Keratinocyte (primary cell): ENCODE data around the gene SREBF1. TPM values are rescaled to one million over a fixed set of nuclear protein-coding genes. Genes with fewer than 3 reads are reported as not detected.

Source experiments
- DNase-seq: peaks from one replicate; pipeline ENCODE4 v3.0.0-alpha.2; 2011; ENCODE audit warnings: low read depth, missing footprints, low spot score
- FAIRE-seq: peaks from 2 replicates; lab custom pipeline; 2011; peaks lifted over from hg19 to GRCh38; lab: Jason Lieb, UNC
- H2AFZ ChIP-seq: 2 replicates; pipeline ENCODE4 v1.6.0; 2012; ENCODE audit warnings: low read length, control low read depth, inconsistent platforms; ENCODE audit not compliant: control insufficient read depth
- H3K27ac ChIP-seq: 2 replicates; pipeline ENCODE4 v1.5.1; 2011; ENCODE audit warnings: low read length; ENCODE audit not compliant: control insufficient read depth, insufficient read depth
- H3K27me3 ChIP-seq: 3 replicates; pipeline ENCODE4 v1.6.0; 2011; ENCODE audit warnings: low read length; ENCODE audit not compliant: control insufficient read depth, insufficient read depth; ENCODE audit errors: extremely low read depth
- H3K36me3 ChIP-seq, 2 experiments: 2 replicates in 1 of 2; 3 replicates in 1 of 2; pipeline ENCODE4 v1.5.1; 2011; ENCODE audit warnings: low read length in 2 of 2, mild to moderate bottlenecking in 1 of 2; ENCODE audit not compliant: control insufficient read depth in 2 of 2, insufficient read depth in 2 of 2; ENCODE audit errors: extremely low read depth in 1 of 2
- H3K4me1 ChIP-seq: 3 replicates; pipeline ENCODE4 v1.5.1; 2011; ENCODE audit warnings: low read length; ENCODE audit not compliant: control insufficient read depth, insufficient read depth; ENCODE audit errors: extremely low read depth
- H3K4me2 ChIP-seq: 3 replicates; pipeline ENCODE4 v1.6.0; 2011; ENCODE audit warnings: low read depth, low read length; ENCODE audit not compliant: control insufficient read depth, insufficient read depth; ENCODE audit errors: extremely low read depth
- H3K4me3 ChIP-seq, 3 experiments: fragments of 200-600 bp in 1 of 3; sonication (generic) in 1 of 3; 2 replicates in 2 of 3; 3 replicates in 1 of 3; pipeline ENCODE4 v1.5.1; 2011 to 2016; ENCODE audit warnings: low read length in 3 of 3, mild to moderate bottlenecking in 3 of 3, control low read depth in 2 of 3, inconsistent platforms in 1 of 3, low read depth in 1 of 3, mixed read lengths in 1 of 3, mixed run types in 1 of 3, moderate library complexity in 1 of 3; ENCODE audit not compliant: control insufficient read depth in 2 of 3, insufficient read depth in 2 of 3; ENCODE audit errors: extremely low read depth in 1 of 3
- H3K79me2 ChIP-seq: 2 replicates; pipeline ENCODE4 v1.6.0; 2012; ENCODE audit warnings: low read length; ENCODE audit not compliant: control insufficient read depth, insufficient read depth
- H3K9ac ChIP-seq: 3 replicates; pipeline ENCODE4 v1.6.0; 2011; ENCODE audit warnings: low read length; ENCODE audit not compliant: control insufficient read depth, insufficient read depth; ENCODE audit errors: extremely low read depth
- H3K9me1 ChIP-seq: 3 replicates; pipeline ENCODE4 v1.6.0; 2011; ENCODE audit warnings: low read length; ENCODE audit not compliant: control insufficient read depth, insufficient read depth; ENCODE audit errors: extremely low read depth
- H3K9me3 ChIP-seq: 2 replicates; pipeline ENCODE4 v1.5.1; 2012; ENCODE audit warnings: low read depth, low read length; ENCODE audit not compliant: control insufficient read depth
- H4K20me1 ChIP-seq: 3 replicates; pipeline ENCODE4 v1.6.0; 2011; ENCODE audit warnings: low read length; ENCODE audit not compliant: control insufficient read depth, insufficient read depth; ENCODE audit errors: extremely low read depth
- EZH2 ChIP-seq: IDR thresholded peaks from one replicate; pipeline ENCODE4 v1.6.1; 2012; ENCODE audit warnings: inconsistent platforms, mild to moderate bottlenecking, low read length, moderate library complexity
- dilution Hi-C: fragments of 300-500 bp; cut with MboI; formaldehyde crosslinking; loops from one replicate; pipeline ENCODE4 v1.7.0; 2020; ENCODE audit warnings: low sequenced_read_pairs; ENCODE audit not compliant: extremely low pct_ligation_motif_present
- polyA plus RNA-seq, 5 experiments: library from polyadenylated mRNA; depleted of rRNA in 3 of 5; stranded (reverse) in 3 of 5; stranded (forward) in 1 of 5; unstranded in 1 of 5; fragments of >200 nt; gene quantifications; 1 replicate in 1 of 5; 2 replicates in 3 of 5; 3 replicates in 1 of 5; pipeline versions ENCODE4 v1.2.1 to v1.2.3, GENCODE V29; 2011 to 2012; ENCODE audit warnings: missing spikeins in 2 of 5, low read depth in 1 of 5, low replicate concordance in 1 of 5
- TF ChIP-seq, protein P1 (sequence below), 3 experiments: IDR thresholded peaks in 1 of 3; conservative IDR thresholded peaks in 1 of 3; optimal IDR thresholded peaks in 1 of 3; 2 replicates in 2 of 3; 3 replicates in 1 of 3; pipeline versions ENCODE3 to v1.5.1; 2011; ENCODE audit warnings: low read length in 3 of 3, mild to moderate bottlenecking in 3 of 3, moderate library complexity in 2 of 3, control low read depth in 1 of 3, inconsistent platforms in 1 of 3; ENCODE audit not compliant: insufficient read depth in 2 of 3; ENCODE audit errors: extremely low read depth in 1 of 3

Gene SREBF1
- polyA plus RNA-seq, 1 donor (not counting 4 experiments of a cell fraction or from before 2014, with no cell fraction given) = 51.7 TPM

GRCh38 chr17:17836250-17836817 lies 452 bp downstream of the SREBF1 start:
- H2AFZ ChIP-seq = peak overlapping the region; percentile 26

DNA sequence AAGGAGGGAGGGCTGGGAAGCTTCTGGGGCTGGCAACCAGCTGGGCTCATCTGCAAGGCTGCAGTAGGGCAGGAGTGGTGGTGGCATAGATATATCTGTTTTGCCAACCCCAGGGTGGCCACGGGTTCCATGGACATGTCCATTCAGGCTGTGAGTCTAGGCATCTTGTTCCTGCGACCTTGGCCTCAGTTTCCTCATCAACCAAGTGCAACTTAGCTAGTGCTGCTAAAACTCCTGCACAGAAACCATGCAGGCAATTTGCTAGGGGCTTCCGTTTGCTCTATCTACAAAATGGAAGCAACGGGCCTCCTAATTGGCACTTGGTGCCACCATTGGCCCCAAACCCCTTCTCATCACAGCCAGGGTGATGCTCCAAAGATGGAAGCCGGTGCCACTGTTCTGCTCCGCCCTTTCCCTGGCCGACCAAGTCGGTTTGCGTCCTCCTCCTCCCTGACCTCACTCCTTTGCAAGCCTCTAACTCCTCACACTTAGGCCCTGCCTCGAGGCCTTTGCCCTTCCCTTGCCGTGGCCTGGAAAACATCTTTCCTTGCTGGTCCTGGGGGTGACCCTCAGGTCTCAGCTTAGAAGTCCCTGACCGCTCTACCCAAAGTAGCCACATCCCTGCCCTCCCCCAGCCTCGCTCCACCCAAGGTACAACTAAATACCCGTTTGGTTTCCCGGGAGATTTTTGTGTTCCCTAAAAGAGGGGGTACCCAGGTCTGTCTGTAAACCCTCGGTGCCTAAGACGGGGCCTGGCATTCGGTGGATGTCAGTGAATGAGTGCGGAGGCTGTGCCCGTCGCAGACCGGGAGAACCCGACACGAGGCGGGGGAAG lies 1.2 kb downstream of the SREBF1 start:
- TF ChIP-seq, protein P1, sequence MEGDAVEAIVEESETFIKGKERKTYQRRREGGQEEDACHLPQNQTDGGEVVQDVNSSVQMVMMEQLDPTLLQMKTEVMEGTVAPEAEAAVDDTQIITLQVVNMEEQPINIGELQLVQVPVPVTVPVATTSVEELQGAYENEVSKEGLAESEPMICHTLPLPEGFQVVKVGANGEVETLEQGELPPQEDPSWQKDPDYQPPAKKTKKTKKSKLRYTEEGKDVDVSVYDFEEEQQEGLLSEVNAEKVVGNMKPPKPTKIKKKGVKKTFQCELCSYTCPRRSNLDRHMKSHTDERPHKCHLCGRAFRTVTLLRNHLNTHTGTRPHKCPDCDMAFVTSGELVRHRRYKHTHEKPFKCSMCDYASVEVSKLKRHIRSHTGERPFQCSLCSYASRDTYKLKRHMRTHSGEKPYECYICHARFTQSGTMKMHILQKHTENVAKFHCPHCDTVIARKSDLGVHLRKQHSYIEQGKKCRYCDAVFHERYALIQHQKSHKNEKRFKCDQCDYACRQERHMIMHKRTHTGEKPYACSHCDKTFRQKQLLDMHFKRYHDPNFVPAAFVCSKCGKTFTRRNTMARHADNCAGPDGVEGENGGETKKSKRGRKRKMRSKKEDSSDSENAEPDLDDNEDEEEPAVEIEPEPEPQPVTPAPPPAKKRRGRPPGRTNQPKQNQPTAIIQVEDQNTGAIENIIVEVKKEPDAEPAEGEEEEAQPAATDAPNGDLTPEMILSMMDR (optimal IDR thresholded peaks at IDR 0.05 in 1 of 3, IDR thresholded peaks at IDR 0.05 in 1 of 3, conservative IDR thresholded peaks at IDR 0.05 in 1 of 3; ENCODE audit: extremely low read depth in 1 of 3, insufficient read depth in 2 of 3, low read length in 3 of 3) = no peak
- no peak for TF ChIP-seq EZH2
- no peak for FAIRE-seq
- Histone ChIP-seq H3K79me2 (peaks cover 58% of the 10 kb centered on the region), H2AFZ (no peak overlapping the region), H3K27ac (peak overlapping the region; percentile 98), H3K9me1 (peaks cover 3% of the 10 kb centered on the region), H3K9me3 (no peaks in the 10 kb centered on the region), H3K9ac (peak overlapping the region; percentile 96), H3K36me3 (peaks cover 13 to 33% of the 10 kb centered on the region in 2 experiments), H3K27me3 (no peaks in the 10 kb centered on the region), H4K20me1 (peaks cover 26% of the 10 kb centered on the region), H3K4me3 (peak overlapping the region; percentile 67 to 90 (median 78)), H3K4me1 (peaks cover 54% of the 10 kb centered on the region), H3K4me2 (peak overlapping the region; percentile 87)
- DNase-seq = no peak
- dilution Hi-C loops = no loop called here

More at GRCh38 chr17:17836250-17836817, 452 bp downstream of the SREBF1 start:
- Histone ChIP-seq H3K9ac (peak overlapping the region; percentile 96), H3K4me1 (peaks cover 59% of the 10 kb centered on the region), H3K9me1 (peaks cover 3% of the 10 kb centered on the region), H4K20me1 (peaks cover 20% of the 10 kb centered on the region), H3K9me3 (no peaks in the 10 kb centered on the region), H3K4me2 (peak overlapping the region; percentile 87), H3K27me3 (no peaks in the 10 kb centered on the region), H3K4me3 (peak overlapping the region; percentile 67 to 90 (median 78)), H3K79me2 (peaks cover 51% of the 10 kb centered on the region), H3K27ac (peak overlapping the region; percentile 98), H3K36me3 (peaks cover 13 to 27% of the 10 kb centered on the region in 2 experiments)
- FAIRE-seq = peak; percentile 60
- dilution Hi-C loops = no loop called here
- TF ChIP-seq, protein P1 (optimal IDR thresholded peaks at IDR 0.05 in 1 of 3, IDR thresholded peaks at IDR 0.05 in 1 of 3, conservative IDR thresholded peaks at IDR 0.05 in 1 of 3; ENCODE audit: extremely low read depth in 1 of 3, insufficient read depth in 2 of 3, low read length in 3 of 3) = no peak
- no peak for TF ChIP-seq EZH2
- peak; percentile 89 for DNase-seq
